Nephron (organoid): ENCODE results near the gene DDX55.

Experiments
- H3K27ac Mint-ChIP-seq, 3 experiments: 2 replicates each; pipeline ENCODE4 v1.8.0; 2020; ENCODE audit warnings: mixed read lengths in 3 of 3, mild to moderate bottlenecking in 2 of 3, moderate library complexity in 1 of 3
- H3K27me3 Mint-ChIP-seq: 2 replicates; pipeline ENCODE4 v1.8.0; 2021; ENCODE audit warnings: low read depth, mild to moderate bottlenecking, moderate library complexity, mixed read lengths
- H3K36me3 Mint-ChIP-seq: 2 replicates; pipeline ENCODE4 v1.8.0; 2020; ENCODE audit warnings: low read depth, mixed read lengths
- H3K4me1 Mint-ChIP-seq: 2 replicates; pipeline ENCODE4 v1.8.0; 2020; ENCODE audit warnings: mixed read lengths
- H3K4me3 Mint-ChIP-seq, 3 experiments: 2 replicates each; pipeline ENCODE4 v1.8.0; 2020; ENCODE audit warnings: mild to moderate bottlenecking in 3 of 3, mixed read lengths in 3 of 3, moderate library complexity in 2 of 3
- H3K9me3 Mint-ChIP-seq: 2 replicates; pipeline ENCODE4 v1.8.0; 2020; ENCODE audit warnings: mixed read lengths
- CTCF ChIP-seq, 3 experiments: fragments of 200-600 bp; sonication (generic); IDR thresholded peaks; one replicate each; pipeline ENCODE4 v1.5.0; 2021; ENCODE audit warnings: antibody characterized with exemption in 3 of 3; ENCODE audit not compliant: unreplicated experiment in 3 of 3

The DDX55 gene

GRCh38 chr12:123657211-123657610 lies 55.3 kb downstream of the DDX55 start:
- Mint-ChIP-seq H3K4me1 (no peaks in the 10 kb centered on the region), H3K27me3 (no peaks in the 10 kb centered on the region), H3K9me3 (no peaks in the 10 kb centered on the region), H3K4me3 (no peak overlapping the region), H3K27ac (no peak overlapping the region), H3K36me3 (peaks cover 45% of the 10 kb centered on the region)
- no peak for TF ChIP-seq CTCF (IDR thresholded peaks at IDR 0.05; ENCODE audit: unreplicated experiment in 3 of 3)

- Mint-ChIP-seq H3K27ac (no peak overlapping the region), H3K9me3 (peaks cover 4% of the 10 kb centered on the region), H3K27me3 (no peaks in the 10 kb centered on the region), H3K4me3 (no peak overlapping the region), H3K4me1 (no peaks in the 10 kb centered on the region), H3K36me3 (peaks cover 51% of the 10 kb centered on the region)
- no peak for TF ChIP-seq CTCF (IDR thresholded peaks at IDR 0.05; ENCODE audit: unreplicated experiment in 3 of 3)
These were observed 58.3 kb downstream of the DDX55 start for GRCh38 chr12:123659996-123660727.

GRCh38 chr12:123667771-123668170 lies 65.9 kb downstream of the DDX55 start:
- no peak overlapping the region for H3K27ac Mint-ChIP-seq
- H3K4me1 Mint-ChIP-seq: peaks cover 11% of the 10 kb centered on the region
- peaks cover 19% of the 10 kb centered on the region for H3K36me3 Mint-ChIP-seq
- no peak overlapping the region for H3K4me3 Mint-ChIP-seq
- no peaks in the 10 kb centered on the region for H3K27me3 Mint-ChIP-seq
- TF ChIP-seq CTCF (IDR thresholded peaks at IDR 0.05; ENCODE audit: unreplicated experiment in 3 of 3): no peak
- peaks cover 4% of the 10 kb centered on the region for H3K9me3 Mint-ChIP-seq
